HS-5 (cell line): Measurements from ENCODE around the gene REM2.

Experiments used
- DNase-seq: peaks from one replicate; pipeline ENCODE4 v3.0.0-alpha.2; 2012; ENCODE audit warnings: low read depth

Gene REM2

DNA sequence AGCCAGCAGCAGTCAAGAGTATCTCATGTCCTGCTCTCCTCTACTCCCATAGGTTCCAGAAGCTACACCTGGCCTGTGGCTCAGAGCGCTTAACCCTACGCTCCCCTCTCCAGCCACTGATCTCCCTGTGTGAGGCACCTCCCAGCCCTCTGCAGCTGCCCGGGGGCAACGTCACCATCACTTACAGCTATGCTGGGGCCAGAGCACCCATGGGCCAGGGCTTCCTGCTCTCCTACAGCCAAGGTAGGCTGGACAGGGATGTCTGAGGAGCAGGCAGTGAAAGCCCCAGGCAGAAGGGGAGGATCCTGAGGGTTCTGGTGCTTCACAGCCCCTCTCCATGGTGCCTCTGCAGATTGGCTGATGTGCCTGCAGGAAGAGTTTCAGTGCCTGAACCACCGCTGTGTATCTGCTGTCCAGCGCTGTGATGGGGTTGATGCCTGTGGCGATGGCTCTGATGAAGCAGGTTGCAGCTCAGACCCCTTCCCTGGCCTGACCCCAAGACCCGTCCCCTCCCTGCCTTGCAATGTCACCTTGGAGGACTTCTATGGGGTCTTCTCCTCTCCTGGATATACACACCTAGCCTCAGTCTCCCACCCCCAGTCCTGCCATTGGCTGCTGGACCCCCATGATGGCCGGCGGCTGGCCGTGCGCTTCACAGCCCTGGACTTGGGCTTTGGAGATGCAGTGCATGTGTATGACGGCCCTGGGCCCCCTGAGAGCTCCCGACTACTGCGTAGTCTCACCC, 7.8 kb upstream of the REM2 start:
- no peak for DNase-seq

DNA sequence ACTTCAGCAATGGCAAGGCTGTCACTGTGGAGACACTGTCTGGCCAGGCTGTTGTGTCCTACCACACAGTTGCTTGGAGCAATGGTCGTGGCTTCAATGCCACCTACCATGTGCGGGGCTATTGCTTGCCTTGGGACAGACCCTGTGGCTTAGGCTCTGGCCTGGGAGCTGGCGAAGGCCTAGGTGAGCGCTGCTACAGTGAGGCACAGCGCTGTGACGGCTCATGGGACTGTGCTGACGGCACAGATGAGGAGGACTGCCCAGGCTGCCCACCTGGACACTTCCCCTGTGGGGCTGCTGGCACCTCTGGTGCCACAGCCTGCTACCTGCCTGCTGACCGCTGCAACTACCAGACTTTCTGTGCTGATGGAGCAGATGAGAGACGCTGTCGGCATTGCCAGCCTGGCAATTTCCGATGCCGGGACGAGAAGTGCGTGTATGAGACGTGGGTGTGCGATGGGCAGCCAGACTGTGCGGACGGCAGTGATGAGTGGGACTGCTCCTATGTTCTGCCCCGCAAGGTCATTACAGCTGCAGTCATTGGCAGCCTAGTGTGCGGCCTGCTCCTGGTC, 7.2 kb upstream of the REM2 start:
- DNase-seq = no peak

GRCh38 chr14:22877000-22877501, 6.0 kb upstream of the REM2 start:
- DNase-seq = no peak

DNA sequence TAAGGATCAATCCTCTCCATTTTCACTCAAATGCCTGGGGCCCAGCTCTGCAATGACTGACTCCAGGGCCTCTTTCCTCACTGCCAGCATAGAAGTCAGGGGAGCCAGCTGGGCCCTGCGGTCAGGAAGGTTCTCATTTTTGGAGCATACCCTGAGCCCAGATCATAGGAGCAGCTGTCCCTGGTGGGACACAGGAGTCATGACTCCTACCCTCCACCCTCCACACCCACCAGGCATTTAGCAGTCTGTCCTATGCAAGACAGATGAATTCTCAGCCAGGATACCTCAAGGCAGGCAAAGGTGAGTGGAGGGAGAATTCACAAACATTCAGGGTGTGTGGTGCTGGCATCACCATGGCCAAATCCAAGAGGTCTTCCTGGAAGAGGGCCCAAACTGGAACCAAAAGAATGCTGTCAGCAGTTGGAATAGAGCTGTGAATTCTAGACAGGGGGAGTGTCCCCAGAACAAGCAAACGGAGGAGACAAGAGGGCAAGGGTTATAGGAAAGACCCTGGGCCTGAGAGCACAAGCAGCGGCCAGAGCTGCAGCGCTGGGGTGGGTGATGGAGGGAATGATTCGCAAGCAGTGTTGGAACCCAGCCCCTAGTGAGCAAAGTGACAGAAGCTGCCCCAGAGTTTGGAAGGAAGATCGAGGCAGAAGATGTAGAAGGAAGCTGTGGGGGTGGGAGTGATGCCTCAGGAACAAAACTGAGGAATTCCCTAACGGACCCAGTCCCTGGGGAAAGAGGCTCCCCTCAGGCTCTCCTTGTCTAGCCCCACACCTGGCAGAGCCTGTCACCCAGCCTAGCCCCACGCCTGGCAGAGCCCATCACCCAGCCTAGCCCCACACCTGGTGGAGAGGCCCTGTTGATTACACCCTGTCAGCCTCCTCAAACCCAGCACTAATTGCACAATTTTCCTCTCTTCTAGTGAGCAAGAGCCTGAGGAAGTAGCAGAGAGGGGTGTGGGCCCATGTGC, 4.5 kb upstream of the REM2 start:
- DNase-seq = no peak

- DNase-seq = no peak
These were observed 958 bp upstream of the REM2 start for GRCh38 chr14:22882064-22882463.

DNA sequence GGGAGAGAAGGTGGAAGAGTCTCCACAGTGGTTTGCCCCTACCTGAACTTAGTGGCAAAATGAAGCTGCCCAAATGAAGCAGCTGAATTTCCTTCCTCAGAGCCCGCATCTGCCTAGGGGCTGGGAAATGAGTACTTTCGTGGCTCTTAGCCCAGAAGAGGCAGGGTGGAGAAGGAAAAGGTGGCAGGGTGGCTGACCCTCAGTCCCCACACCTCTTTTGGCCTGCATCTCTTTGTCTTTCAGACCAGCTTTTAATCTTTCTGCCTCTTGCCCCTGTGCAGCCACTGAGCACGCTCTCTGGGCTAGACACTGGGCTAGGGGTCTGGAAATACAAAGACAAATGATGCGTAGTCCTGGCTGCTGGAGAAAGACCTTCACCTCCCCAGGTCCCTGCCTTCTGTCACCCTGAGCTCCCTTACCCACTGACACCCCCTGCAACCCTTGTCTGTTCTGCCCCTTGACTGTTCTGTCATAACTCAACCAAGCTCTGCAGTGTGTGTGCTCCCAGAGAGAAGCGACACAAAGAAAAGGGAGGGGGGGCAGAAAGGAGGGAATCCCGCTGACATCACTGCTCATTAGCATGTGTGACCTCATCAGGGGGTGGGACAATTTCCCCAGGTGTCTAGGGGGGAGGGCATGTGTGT, 371 bp upstream of the REM2 start:
- no peak for DNase-seq

- DNase-seq = no peak
These were observed 1.2 kb downstream of the REM2 start for GRCh38 chr14:22884076-22884737.

GRCh38 chr14:22884738-22885523, 1.9 kb downstream of the REM2 start:
- no peak for DNase-seq

- no peak for DNase-seq
These were observed 3.0 kb downstream of the REM2 start for GRCh38 chr14:22885975-22886374.

- DNase-seq = no peak
These were observed 3.7 kb downstream of the REM2 start for GRCh38 chr14:22886500-22887259.

DNA sequence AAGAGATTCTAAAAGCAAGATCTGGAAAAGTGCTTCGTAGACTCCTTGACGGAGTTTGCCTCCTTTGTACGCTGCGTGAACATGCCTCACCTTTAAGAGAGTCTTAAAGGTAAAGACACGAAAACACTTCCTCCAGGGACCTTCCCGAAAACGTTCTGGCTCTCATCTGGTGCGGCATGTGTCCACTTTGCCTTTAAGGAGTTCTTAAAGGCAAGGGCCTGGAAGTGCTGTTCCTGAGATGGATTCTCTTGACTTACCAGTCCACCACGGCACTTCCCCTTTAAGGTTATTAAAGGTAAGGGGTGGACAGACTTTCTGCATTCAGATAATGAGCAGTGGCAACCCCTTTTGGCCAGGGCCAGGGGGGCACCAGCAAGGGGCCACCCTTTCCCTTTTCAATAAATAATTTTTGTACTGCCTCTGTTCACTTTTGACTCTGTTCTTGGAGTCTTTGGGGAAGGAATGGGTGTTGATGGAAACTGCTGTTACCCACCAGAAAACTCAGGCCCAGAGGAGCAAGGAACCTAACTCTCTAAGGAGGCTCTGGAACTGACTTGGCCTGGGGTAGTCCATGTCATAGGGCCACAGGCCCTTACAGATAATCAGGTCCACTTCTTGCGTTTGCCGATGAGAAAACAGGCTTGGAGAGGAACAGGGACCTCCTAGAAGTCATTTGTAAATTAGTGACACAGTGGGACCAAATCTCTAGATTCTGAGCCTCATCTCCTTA, 4.4 kb downstream of the REM2 start:
- DNase-seq = no peak

GRCh38 chr14:22887990-22888378, 5.0 kb downstream of the REM2 start:
- DNase-seq = no peak

- no peak for DNase-seq
These were observed 5.6 kb downstream of the REM2 start for GRCh38 chr14:22888662-22889061.

DNA sequence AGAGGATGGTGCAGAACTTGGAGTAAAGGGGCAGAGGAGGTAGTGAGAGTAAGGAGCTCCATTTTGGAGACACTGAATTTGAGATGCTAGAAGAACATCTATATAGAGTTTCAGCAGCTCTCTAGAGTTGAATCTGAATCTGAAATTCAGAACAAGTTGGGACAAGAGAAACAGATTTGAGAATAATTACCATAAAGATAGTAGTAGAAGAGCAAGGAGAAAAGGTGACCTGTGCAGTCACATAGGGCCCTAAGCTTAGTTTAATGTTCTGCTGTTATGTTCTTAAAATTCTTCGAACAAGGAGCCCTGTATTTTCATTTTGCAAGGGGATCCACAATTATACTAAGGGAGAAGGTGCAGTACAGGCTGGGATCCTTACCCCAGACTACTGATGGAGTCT, 7.4 kb downstream of the REM2 start:
- no peak for DNase-seq

DNA sequence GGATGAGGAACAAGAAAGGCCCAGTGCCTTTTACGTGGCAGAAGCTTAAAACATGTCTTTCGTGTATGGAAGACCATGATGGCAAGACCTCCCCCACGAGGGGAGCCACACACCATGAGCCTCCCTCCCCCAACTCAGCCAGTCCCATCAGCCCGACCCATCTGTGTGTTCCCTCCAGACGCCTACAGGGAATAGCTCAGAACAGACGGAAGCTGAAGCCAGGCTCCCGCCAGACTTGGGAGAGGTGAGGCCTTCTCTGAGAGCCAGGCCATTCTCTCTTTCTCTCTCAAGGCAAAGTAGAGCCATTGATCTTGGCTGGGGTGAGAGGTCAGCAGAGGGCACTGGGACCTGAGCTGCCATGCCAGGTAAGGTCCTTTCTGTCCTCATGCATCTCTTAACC, 9.5 kb downstream of the REM2 start:
- no peak for DNase-seq

GRCh38 chr14:22893706-22894105, 10.7 kb downstream of the REM2 start:
- DNase-seq = no peak

DNA sequence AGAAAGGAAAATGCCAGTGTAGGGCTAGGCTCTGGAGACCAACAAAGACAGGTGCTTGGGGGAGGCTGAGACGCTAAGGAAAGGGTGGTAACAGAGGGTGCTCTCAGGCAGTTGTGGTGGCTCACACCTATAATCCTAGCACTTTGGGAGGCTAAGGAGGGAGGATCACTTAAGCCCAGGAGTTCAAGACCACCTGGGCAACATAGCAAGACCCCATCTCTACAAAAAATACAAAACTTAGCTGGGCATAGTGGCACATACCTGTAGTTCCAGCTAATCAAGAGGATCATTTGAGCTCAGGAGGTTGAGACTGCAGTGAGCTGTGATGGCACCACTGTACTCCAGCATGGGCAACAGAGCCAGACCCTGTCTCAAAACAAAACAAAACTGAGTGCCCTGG, 12.4 kb downstream of the REM2 start:
- DNase-seq = no peak

DNA sequence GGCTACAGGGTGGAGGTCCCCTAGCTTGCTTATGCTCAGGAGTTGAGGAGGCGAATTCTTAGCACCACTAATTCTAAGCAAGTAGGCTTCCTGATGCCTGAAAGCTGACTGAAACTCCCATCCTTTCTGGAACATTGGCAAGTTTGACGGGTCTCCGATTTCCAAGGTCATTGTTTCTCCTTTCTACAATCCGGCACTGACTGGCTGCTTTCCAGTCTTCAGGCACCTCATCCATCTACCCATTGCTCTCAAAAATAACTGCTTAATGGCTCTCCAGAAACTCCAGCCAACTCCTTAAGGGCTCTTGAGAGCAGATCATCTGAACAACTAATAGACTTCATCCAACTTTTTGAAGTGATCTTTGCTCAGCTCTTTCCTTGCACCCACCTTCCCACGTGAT, 13.3 kb downstream of the REM2 start:
- DNase-seq = no peak

DNA sequence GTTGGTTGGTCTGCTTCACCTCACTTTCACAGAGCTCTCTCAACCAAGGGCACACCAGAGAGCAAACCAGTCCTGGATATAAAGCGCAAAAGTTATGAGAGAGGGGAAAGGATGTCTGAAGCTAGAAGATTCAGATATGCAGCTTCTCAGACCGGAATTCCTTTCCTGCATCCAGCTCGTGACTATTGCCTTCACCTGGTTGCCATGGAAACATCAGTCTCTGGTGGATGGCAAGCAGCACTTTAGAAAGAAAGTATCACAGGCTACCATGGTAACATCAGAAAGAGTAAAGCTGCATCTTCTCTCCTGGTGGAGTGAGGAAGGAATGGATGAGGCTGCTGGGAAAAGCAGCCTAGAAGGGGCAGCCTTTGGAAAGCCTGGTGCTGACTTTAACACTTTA, 13.7 kb downstream of the REM2 start:
- DNase-seq = no peak
